SK-N-SH (cell line): ENCODE results near the gene DCAF11. TPM values are rescaled to one million over a fixed set of nuclear protein-coding genes. Genes with fewer than 3 reads are reported as not detected.

ENCODE experiments used
- CTCF ChIA-PET: fragments of 300-600, 350-600 bp; formaldehyde crosslinking; extraction: SDS; loops from one replicate; lab custom pipeline; 2021; lab: Yijun Ruan, JAX
- POLR2A ChIA-PET: fragments of 350-600 bp; sonication (Branson Sonifier 250); formaldehyde crosslinking; extraction: SDS; loops from one replicate; lab custom pipeline; 2020; ENCODE audit warnings: antibody characterized with exemption, inconsistent platforms; lab: Yijun Ruan, JAX
- DNase-seq: peaks from one replicate; pipeline ENCODE4 v3.0.0; 2012
- H2AFZ ChIP-seq: fragments of 200-600 bp; sonication (generic); 2 replicates; pipeline ENCODE4 v1.8.1; 2016; ENCODE audit warnings: antibody characterized with exemption, mild to moderate bottlenecking, low read depth
- H3F3A ChIP-seq: fragments of 200-600 bp; sonication (generic); replicated peaks from 2 replicates; pipeline ENCODE3; 2016; ENCODE audit warnings: antibody characterized with exemption, mild to moderate bottlenecking; ENCODE audit not compliant: insufficient read depth
- H3K27ac ChIP-seq, 2 experiments: fragments of 200-500 bp in 1 of 2; fragments of 200-600 bp in 1 of 2; sonication (Bioruptor generic) in 1 of 2; sonication (generic), shearing (Covaris generic) in 1 of 2; 2 replicates each; pipeline versions ENCODE4 v1.5.1 to v1.6.1; 2014 to 2016; ENCODE audit warnings: low read depth in 2 of 2, inconsistent platforms in 1 of 2, low read length in 1 of 2, mild to moderate bottlenecking in 1 of 2, mixed read lengths in 1 of 2
- H3K27me3 ChIP-seq: fragments of 200-600 bp; sonication (generic), shearing (Covaris generic); 2 replicates; pipeline ENCODE4 v1.6.1; 2016; ENCODE audit warnings: mixed run types; ENCODE audit not compliant: insufficient read depth
- H3K36me3 ChIP-seq, 2 experiments: fragments of 200-500 bp in 1 of 2; fragments of 200-600 bp in 1 of 2; sonication (Bioruptor generic) in 1 of 2; sonication (generic) in 1 of 2; replicated peaks in 1 of 2; 2 replicates each; pipeline versions ENCODE3 to v1.5.1; 2014 to 2016; ENCODE audit warnings: low read length in 1 of 2, mild to moderate bottlenecking in 1 of 2; ENCODE audit not compliant: insufficient read depth in 2 of 2, control insufficient read depth in 1 of 2
- H3K4me1 ChIP-seq, 2 experiments: fragments of 200-500 bp in 1 of 2; fragments of 200-600 bp in 1 of 2; sonication (Bioruptor generic) in 1 of 2; sonication (generic), shearing (Covaris generic) in 1 of 2; 2 replicates each; pipeline versions ENCODE4 v1.5.1 to v1.6.1; 2014 to 2016; ENCODE audit warnings: low read depth in 1 of 2, low read length in 1 of 2, mixed run types in 1 of 2; ENCODE audit not compliant: insufficient read depth in 2 of 2, control insufficient read depth in 1 of 2
- H3K4me2 ChIP-seq: fragments of 200-600 bp; sonication (generic), shearing (Covaris generic); 2 replicates; pipeline ENCODE4 v1.6.1; 2017; ENCODE audit warnings: mixed run types
- H3K4me3 ChIP-seq, 2 experiments: fragments of 200-500 bp in 1 of 2; fragments of 200-600 bp in 1 of 2; sonication (Bioruptor generic) in 1 of 2; sonication (generic), shearing (Covaris generic) in 1 of 2; 2 replicates each; pipeline versions ENCODE4 v1.5.1 to v1.8.1; 2014 to 2016; ENCODE audit warnings: low read depth in 2 of 2, inconsistent platforms in 1 of 2, low read length in 1 of 2, mild to moderate bottlenecking in 1 of 2, mixed read lengths in 1 of 2, moderate library complexity in 1 of 2
- H3K79me2 ChIP-seq: fragments of 200-600 bp; sonication (generic); 2 replicates; pipeline ENCODE4 v1.8.1; 2017; ENCODE audit warnings: mild to moderate bottlenecking; ENCODE audit not compliant: insufficient read depth
- H3K9ac ChIP-seq: fragments of 200-600 bp; sonication (generic); 2 replicates; pipeline ENCODE4 v1.6.1; 2017; ENCODE audit warnings: mixed run types
- H3K9me2 ChIP-seq: fragments of 200-600 bp; sonication (generic); 2 replicates; pipeline ENCODE4 v1.6.1; 2017; ENCODE audit warnings: mixed run types
- H3K9me3 ChIP-seq: fragments of 200-600 bp; sonication (generic); 2 replicates; pipeline ENCODE4 v1.6.1; 2017; ENCODE audit warnings: mixed run types, mild to moderate bottlenecking, moderate library complexity
- H4K20me1 ChIP-seq: fragments of 200-600 bp; sonication (generic); 2 replicates; pipeline ENCODE4 v1.6.1; 2017; ENCODE audit warnings: mild to moderate bottlenecking, mixed run types; ENCODE audit not compliant: insufficient read depth
- ELF1 ChIP-seq: IDR thresholded peaks from 2 replicates; pipeline ENCODE4 v1.4.0; 2012
- EP300 ChIP-seq, 2 experiments: IDR thresholded peaks; 2 replicates each; pipeline versions ENCODE4 v1.4.0 to v1.6.1; 2012; ENCODE audit warnings: borderline replicate concordance in 1 of 2, low read depth in 1 of 2, low read length in 1 of 2
- EZH2phosphoT487 ChIP-seq: fragments of 200-600 bp; sonication (generic); IDR thresholded peaks from 2 replicates; pipeline ENCODE4 v1.6.1; 2017; ENCODE audit warnings: low read depth, mixed run types, mild to moderate bottlenecking, antibody characterized with exemption, moderate library complexity, borderline replicate concordance
- FOXJ3 ChIP-seq: sonication (generic); formaldehyde crosslinking; IDR thresholded peaks from 2 replicates; pipeline ENCODE4 v1.5.1; 2020; ENCODE audit warnings: mild to moderate bottlenecking, missing genetic modification reagents
- GABPA ChIP-seq: IDR thresholded peaks from 2 replicates; pipeline ENCODE4 v1.4.0; 2012; ENCODE audit warnings: low read depth, mild to moderate bottlenecking
- MXI1 ChIP-seq: IDR thresholded peaks from 2 replicates; pipeline ENCODE4 v1.6.1; 2012; ENCODE audit warnings: mild to moderate bottlenecking, low read depth, low read length, improper control_type of control experiment
- NFIC ChIP-seq: IDR thresholded peaks from 2 replicates; pipeline ENCODE4 v1.4.0; 2012; ENCODE audit warnings: borderline replicate concordance
- NRF1 ChIP-seq: IDR thresholded peaks from 2 replicates; pipeline ENCODE4 v1.6.1; 2012; ENCODE audit warnings: low read depth, mild to moderate bottlenecking, low read length
- POLR2AphosphoS5 ChIP-seq: IDR thresholded peaks from 2 replicates; pipeline ENCODE4 v1.6.1; 2012; ENCODE audit warnings: low read depth, low read length
- RCOR1 ChIP-seq: fragments of 150-350 bp; IDR thresholded peaks from 2 replicates; pipeline ENCODE4 v1.6.1; 2017; ENCODE audit warnings: antibody characterized with exemption, low read length
- RFX5 ChIP-seq: IDR thresholded peaks from 2 replicates; pipeline ENCODE4 v1.6.1; 2012; ENCODE audit warnings: mild to moderate bottlenecking, improper control_type of control experiment, low read length
- RXRA ChIP-seq: IDR thresholded peaks from 2 replicates; pipeline ENCODE4 v1.4.0; 2012; ENCODE audit warnings: low read depth, mild to moderate bottlenecking, borderline replicate concordance
- SMC3 ChIP-seq: IDR thresholded peaks from 2 replicates; pipeline ENCODE4 v1.6.1; 2012; ENCODE audit warnings: low read depth, low read length, improper control_type of control experiment
- TAF1 ChIP-seq: IDR thresholded peaks from 2 replicates; pipeline ENCODE4 v1.6.1; 2012; ENCODE audit warnings: low read depth, mild to moderate bottlenecking, low read length, moderate library complexity, borderline replicate concordance
- TEAD4 ChIP-seq: IDR thresholded peaks from 2 replicates; pipeline ENCODE4 v1.4.0; 2012; ENCODE audit warnings: mild to moderate bottlenecking, borderline replicate concordance; ENCODE audit not compliant: insufficient read depth
- WGBS: methylation state at CpG from one replicate; pipeline ENCODE4 v1.1.6; 2017; ENCODE audit warnings: low lambda C conversion rate; 5-methylcytosine and 5-hydroxymethylcytosine counted together
- polyA plus RNA-seq, 3 experiments: library from polyadenylated mRNA; depleted of rRNA; stranded (reverse); fragments of >200 nt; gene quantifications; 2 replicates each; pipeline ENCODE4 v1.2.3, GENCODE V29; 2012
- TF ChIP-seq, protein P1 (sequence below): IDR thresholded peaks from 2 replicates; pipeline ENCODE4; 2012
- TF ChIP-seq, protein P2 (sequence below): IDR thresholded peaks from 2 replicates; pipeline ENCODE4 v1.6.1; 2012; ENCODE audit warnings: mild to moderate bottlenecking, low read depth, low read length, moderate library complexity
- TF ChIP-seq, protein P3 (sequence below): fragments of 150-350 bp; IDR thresholded peaks from 2 replicates; pipeline ENCODE4 v1.6.1; 2016; ENCODE audit warnings: mild to moderate bottlenecking, low read depth, low read length
- TF ChIP-seq, protein P4 (sequence below): fragments of 150-350 bp; IDR thresholded peaks from 2 replicates; pipeline ENCODE4 v1.6.1; 2017; ENCODE audit warnings: antibody characterized with exemption, low read length, low read depth, borderline replicate concordance

DCAF11 gene
- polyA plus RNA-seq, 1 of the 3 experiments (the other 2 are of a cell fraction), result 34.6 TPM

DNA sequence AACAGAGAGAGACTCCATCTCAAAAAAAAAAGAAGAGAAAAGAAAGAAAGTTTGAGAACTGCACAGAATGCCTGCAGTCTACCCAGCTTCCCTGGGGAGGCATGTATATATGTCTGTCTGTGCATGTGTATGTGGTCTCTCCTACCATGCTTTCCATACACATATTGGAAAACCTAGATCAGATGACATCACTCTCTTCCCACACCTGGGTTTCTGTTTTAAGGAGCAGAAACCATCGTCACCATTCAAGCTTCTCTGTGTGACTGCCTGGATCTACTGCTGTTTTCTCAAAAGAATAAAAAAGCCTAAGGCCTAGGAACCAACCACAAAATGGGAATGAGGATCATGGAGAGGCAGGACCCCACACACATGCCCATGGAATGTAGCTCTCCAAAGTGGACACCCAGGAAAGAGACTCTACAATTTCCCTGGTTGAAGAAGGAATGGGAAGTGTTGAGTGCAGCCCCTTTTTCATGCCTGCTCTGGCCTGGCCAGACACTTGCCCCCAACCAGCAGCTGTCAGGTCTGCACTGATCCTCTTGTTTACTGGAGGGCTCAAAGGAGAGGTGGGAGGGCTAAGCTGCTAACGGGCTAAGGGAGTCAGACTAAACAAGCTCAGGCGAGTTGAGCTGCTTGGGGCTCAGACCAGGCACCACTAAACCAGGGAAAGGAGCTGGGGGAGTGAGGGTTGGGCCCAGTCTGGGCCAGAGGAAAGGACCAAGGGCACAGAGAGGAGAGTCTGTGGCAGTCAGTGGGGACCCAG lies 28.2 kb upstream of the DCAF11 start:
- Histone ChIP-seq H3K4me3 (no peak overlapping the region), H3K9ac (no peak overlapping the region), H2AFZ (no peak overlapping the region), H3K79me2 (no peaks in the 10 kb centered on the region), H3K27me3 (0 out of 2 replicates have a peak, but pooled peaks cover 5% of the 10 kb centered on the region), H3K4me2 (no peak overlapping the region), H3K36me3 (no peaks in the 10 kb centered on the region), H3K4me1 (peaks cover 0 to 10% of the 10 kb centered on the region in 2 experiments; a peak in 1 of 4 replicates), H3K9me3 (no peaks in the 10 kb centered on the region), H3K9me2 (no peaks in the 10 kb centered on the region), H3K27ac (no peak overlapping the region), H3F3A (no peaks in the 10 kb centered on the region), H4K20me1 (no peaks in the 10 kb centered on the region)
- 46% methylated on average over 3 of the region's 3 CpGs for WGBS
- ChIA-PET POLR2A (no interaction called here), CTCF (interaction anchor here (21.5 to 42.8 kb wide), 2 partner anchors 14 to 27 kb away, joined by 284 to 1159 read pairs; partner anchors contain the start of gene PCK2)
- TF ChIP-seq GABPA, result no peak
- TF ChIP-seq RFX5, result no peak
- TF ChIP-seq, protein P1, sequence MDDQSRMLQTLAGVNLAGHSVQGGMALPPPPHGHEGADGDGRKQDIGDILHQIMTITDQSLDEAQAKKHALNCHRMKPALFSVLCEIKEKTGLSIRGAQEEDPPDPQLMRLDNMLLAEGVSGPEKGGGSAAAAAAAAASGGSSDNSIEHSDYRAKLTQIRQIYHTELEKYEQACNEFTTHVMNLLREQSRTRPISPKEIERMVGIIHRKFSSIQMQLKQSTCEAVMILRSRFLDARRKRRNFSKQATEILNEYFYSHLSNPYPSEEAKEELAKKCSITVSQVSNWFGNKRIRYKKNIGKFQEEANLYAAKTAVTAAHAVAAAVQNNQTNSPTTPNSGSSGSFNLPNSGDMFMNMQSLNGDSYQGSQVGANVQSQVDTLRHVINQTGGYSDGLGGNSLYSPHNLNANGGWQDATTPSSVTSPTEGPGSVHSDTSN, result no peak
- no peak for TF ChIP-seq TEAD4
- no peak for TF ChIP-seq EP300 (IDR thresholded peaks at IDR 0.05; ENCODE audit: borderline replicate concordance in 1 of 2, low read depth in 1 of 2, low read length in 1 of 2)
- TF ChIP-seq FOXJ3 (CRISPR knock-in tag), result no peak
- no peak for TF ChIP-seq EZH2phosphoT487
- no peak for TF ChIP-seq SMC3
- no peak for TF ChIP-seq ELF1
- TF ChIP-seq RXRA, result no peak
- TF ChIP-seq, protein P2, sequence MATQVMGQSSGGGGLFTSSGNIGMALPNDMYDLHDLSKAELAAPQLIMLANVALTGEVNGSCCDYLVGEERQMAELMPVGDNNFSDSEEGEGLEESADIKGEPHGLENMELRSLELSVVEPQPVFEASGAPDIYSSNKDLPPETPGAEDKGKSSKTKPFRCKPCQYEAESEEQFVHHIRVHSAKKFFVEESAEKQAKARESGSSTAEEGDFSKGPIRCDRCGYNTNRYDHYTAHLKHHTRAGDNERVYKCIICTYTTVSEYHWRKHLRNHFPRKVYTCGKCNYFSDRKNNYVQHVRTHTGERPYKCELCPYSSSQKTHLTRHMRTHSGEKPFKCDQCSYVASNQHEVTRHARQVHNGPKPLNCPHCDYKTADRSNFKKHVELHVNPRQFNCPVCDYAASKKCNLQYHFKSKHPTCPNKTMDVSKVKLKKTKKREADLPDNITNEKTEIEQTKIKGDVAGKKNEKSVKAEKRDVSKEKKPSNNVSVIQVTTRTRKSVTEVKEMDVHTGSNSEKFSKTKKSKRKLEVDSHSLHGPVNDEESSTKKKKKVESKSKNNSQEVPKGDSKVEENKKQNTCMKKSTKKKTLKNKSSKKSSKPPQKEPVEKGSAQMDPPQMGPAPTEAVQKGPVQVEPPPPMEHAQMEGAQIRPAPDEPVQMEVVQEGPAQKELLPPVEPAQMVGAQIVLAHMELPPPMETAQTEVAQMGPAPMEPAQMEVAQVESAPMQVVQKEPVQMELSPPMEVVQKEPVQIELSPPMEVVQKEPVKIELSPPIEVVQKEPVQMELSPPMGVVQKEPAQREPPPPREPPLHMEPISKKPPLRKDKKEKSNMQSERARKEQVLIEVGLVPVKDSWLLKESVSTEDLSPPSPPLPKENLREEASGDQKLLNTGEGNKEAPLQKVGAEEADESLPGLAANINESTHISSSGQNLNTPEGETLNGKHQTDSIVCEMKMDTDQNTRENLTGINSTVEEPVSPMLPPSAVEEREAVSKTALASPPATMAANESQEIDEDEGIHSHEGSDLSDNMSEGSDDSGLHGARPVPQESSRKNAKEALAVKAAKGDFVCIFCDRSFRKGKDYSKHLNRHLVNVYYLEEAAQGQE, result no peak
- DNase-seq, result no peak

DNA sequence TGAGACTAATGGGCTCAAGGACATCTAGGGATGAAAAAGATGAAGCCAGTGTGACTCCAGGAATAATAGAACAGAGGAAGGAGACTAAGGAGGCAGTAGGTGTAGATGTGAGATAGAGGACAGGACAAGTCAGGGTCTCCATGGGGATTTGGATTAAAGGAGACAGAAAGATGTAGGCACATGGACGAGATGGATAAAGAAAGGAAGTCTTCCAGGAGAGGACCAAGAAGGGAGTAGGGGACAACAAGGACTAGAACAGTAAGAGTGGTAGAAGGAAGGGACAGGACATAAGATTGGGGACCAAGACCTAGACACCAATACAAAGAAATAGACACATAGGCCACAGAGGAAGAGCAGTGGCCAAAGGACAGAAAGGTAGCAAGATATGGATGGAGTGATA lies 27.6 kb upstream of the DCAF11 start:
- DNase-seq, result no peak
- 22% methylated on average over 1 of the region's 1 CpG for WGBS
- Histone ChIP-seq H3K4me2 (no peak overlapping the region), H3K4me3 (no peak overlapping the region), H3K36me3 (no peaks in the 10 kb centered on the region), H3K4me1 (peaks cover 0 to 3% of the 10 kb centered on the region in 2 experiments; a peak in 1 of 4 replicates), H2AFZ (no peak overlapping the region), H3K79me2 (no peaks in the 10 kb centered on the region), H3K9me2 (no peaks in the 10 kb centered on the region), H3F3A (no peaks in the 10 kb centered on the region), H3K9me3 (no peaks in the 10 kb centered on the region), H4K20me1 (no peaks in the 10 kb centered on the region), H3K27me3 (0 out of 2 replicates have a peak, but pooled peaks cover 3% of the 10 kb centered on the region), H3K9ac (no peak overlapping the region), H3K27ac (no peak overlapping the region)
- POLR2A ChIA-PET, result no interaction called here
- CTCF ChIA-PET, result interaction anchor here (21.5 to 42.8 kb wide), 2 partner anchors 13 to 28 kb away, joined by 284 to 1159 read pairs; partner anchors contain the start of gene PCK2
- TF ChIP-seq NRF1 (no peak), POLR2AphosphoS5 (no peak), NFIC (no peak), MXI1 (no peak), RCOR1 (no peak), TAF1 (no peak)
- TF ChIP-seq, protein P3, sequence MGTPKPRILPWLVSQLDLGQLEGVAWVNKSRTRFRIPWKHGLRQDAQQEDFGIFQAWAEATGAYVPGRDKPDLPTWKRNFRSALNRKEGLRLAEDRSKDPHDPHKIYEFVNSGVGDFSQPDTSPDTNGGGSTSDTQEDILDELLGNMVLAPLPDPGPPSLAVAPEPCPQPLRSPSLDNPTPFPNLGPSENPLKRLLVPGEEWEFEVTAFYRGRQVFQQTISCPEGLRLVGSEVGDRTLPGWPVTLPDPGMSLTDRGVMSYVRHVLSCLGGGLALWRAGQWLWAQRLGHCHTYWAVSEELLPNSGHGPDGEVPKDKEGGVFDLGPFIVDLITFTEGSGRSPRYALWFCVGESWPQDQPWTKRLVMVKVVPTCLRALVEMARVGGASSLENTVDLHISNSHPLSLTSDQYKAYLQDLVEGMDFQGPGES, result no peak
- TF ChIP-seq, protein P1, result no peak
- TF ChIP-seq, protein P4, sequence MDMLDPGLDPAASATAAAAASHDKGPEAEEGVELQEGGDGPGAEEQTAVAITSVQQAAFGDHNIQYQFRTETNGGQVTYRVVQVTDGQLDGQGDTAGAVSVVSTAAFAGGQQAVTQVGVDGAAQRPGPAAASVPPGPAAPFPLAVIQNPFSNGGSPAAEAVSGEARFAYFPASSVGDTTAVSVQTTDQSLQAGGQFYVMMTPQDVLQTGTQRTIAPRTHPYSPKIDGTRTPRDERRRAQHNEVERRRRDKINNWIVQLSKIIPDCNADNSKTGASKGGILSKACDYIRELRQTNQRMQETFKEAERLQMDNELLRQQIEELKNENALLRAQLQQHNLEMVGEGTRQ, result no peak
